Adrenal gland (tissue), 12 donors: ENCODE measurements around the gene LINC01488. TPM values are rescaled to one million over a fixed set of nuclear protein-coding genes. Genes with fewer than 3 reads are reported as not detected.

Experiments used
- DNase-seq, 7 donors: peaks; one replicate each; pipeline ENCODE4 v3.0.0-alpha.2; 2019 to 2020
- H3K27ac ChIP-seq, 5 donors: fragments of 200-600 bp; sonication (generic) in 4 of 5; 1 replicate in 3 of 5; 2 replicates in 2 of 5; pipeline versions ENCODE4 v1.5.1 to v1.8.0; 2016 to 2020; ENCODE audit warnings: mild to moderate bottlenecking in 1 of 5
- H3K27me3 ChIP-seq: fragments of 200-600 bp; 2 replicates; pipeline ENCODE4 v1.8.0; 2021
- H3K36me3 ChIP-seq, 2 donors: fragments of 200-600 bp; replicated peaks in 1 of 2; 1 replicate in 1 of 2; 2 replicates in 1 of 2; pipeline versions ENCODE4 v1.5.1 to v1.8.0; 2018 to 2022
- H3K4me1 ChIP-seq, 2 donors: fragments of 200-600 bp; replicated peaks in 1 of 2; 1 replicate in 1 of 2; 2 replicates in 1 of 2; pipeline versions ENCODE4 v1.5.1 to v1.8.0; 2018 to 2021
- H3K4me3 ChIP-seq, 4 donors: fragments of 200-600 bp; sonication (generic) in 3 of 4; one replicate each; pipeline ENCODE4 v1.5.1; 2016 to 2018
- H3K9me3 ChIP-seq, 3 donors: fragments of 200-600 bp; sonication (generic) in 1 of 3; replicated peaks in 1 of 3; 1 replicate in 2 of 3; 2 replicates in 1 of 3; pipeline versions ENCODE4 v1.5.1 to v1.8.0; 2016 to 2021
- CTCF ChIP-seq, 6 experiments: fragments of 450-650 bp in 4 of 6; fragments of 200-600 bp in 2 of 6; sonication (generic) in 1 of 6; IDR thresholded peaks; 1 replicate in 5 of 6; 2 replicates in 1 of 6; pipeline versions ENCODE4 v1.5.1 to v1.8.0; 2016 to 2021; ENCODE audit warnings: antibody characterized with exemption in 6 of 6, mild to moderate bottlenecking in 2 of 6, moderate library complexity in 1 of 6
- POLR2A ChIP-seq, 2 donors: fragments of 450-650 bp; IDR thresholded peaks; one replicate each; pipeline ENCODE4 v1.6.1; 2017; ENCODE audit warnings: antibody characterized with exemption in 2 of 2, mild to moderate bottlenecking in 2 of 2, moderate library complexity in 1 of 2
- WGBS, 4 donors: extraction: QIAGEN DNeasy Blood & Tissue Kit in 2 of 4; methylation state at CpG; one replicate each; pipeline versions ENCODE4 v1.1.5 to v1.1.7; 2013 to 2017; 5-methylcytosine and 5-hydroxymethylcytosine counted together
- intact Hi-C, 2 donors: fragments of 100-400 bp; cut with DNase I; formaldehyde crosslinking; loops; one replicate each; pipeline versions ENCODE4 v1.14.1 to v1.15.0; 2022 to 2023
- polyA plus RNA-seq, 3 donors: library from polyadenylated mRNA; stranded (reverse); fragments of 200-250 nt in 2 of 3; fragments of 350-450 nt in 1 of 3; fragmentation: Illumina TruSeq in 1 of 3; extraction: RNeasy Lipid Tissue Mini Kit (QIAGEN cat#74804) in 1 of 3; gene quantifications; one replicate each; pipeline ENCODE4 v1.2.3, GENCODE V29; 2013 to 2014
- total RNA-seq, 9 donors: library from RNA; depleted of rRNA in 4 of 9; stranded (reverse); fragments of >200 nt in 4 of 9; fragments of 120-200 nt in 1 of 9; fragmentation: NEBNext Ultra II Directional in 1 of 9; extraction: Animal tissue kit (Norgen Biotek cat#: 25700) in 1 of 9; gene quantifications; one replicate each; pipeline versions ENCODE4 v1.1.0 to v1.2.4, GENCODE V29; 2013 to 2023
- donor health status: healthy with polysubstance abuse.
- donor health status: Bipolar disorder and iron deficiency.
- donor health status: DM: yes; HTN: yes; CAD: no.
- donor health status: DM: no; HTN: no; CAD: no.
- donor health status: DM: no; HTN: no; CAD: no.
- donor health status: DM: yes; HTN: yes; CAD: no.

LINC01488 gene
- total and polyA plus RNA-seq, 12 donors, result not detected

DNA sequence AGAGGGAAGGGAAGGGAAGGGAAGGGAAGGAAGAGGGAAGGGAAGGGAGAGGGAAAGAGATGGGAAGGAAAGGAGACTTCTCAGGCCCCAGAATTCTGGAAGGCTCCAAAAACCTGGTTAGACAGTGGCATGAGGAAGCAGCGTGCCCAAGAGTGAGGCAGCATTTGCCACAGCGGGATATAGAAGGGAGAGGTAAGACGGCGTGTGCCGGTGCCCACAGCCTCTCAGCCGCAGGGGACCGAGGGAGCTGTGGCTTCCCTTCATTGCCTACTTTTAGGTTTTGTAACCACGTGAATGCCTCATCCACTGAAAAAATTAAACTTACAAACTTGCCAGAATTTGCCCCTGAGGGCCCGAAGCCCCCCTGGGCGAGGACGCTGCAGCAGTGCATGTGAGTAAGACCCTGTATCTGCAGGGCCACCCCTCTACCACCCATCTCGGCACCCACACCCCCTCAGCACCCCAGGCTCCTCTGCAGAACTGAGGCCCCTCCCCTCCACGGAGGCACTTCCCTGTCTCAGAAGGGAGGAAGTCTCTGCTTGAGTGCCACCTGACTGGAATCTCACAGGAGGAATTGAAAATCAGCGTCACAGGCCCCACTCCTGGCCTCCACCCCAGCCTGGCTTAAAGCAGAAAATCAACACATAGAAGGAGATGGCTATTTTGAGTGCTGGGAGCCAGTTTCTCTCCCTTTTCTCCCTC, 58.1 kb downstream of the LINC01488 start:
- intact Hi-C loops, result no loop called here
- no peaks in the 10 kb centered on the region for H3K4me1 ChIP-seq
- no peaks in the 10 kb centered on the region for H3K9me3 ChIP-seq
- no peaks in the 10 kb centered on the region for H3K27me3 ChIP-seq
- H3K27ac ChIP-seq, result peak overlapping the region in 3 of 5 donors; percentile 47 to 75 (median 56)
- DNase-seq, result peak in 6 of 7 donors; percentile 32 to 62 (median 40)
- H3K36me3 ChIP-seq, result no peaks in the 10 kb centered on the region
- H3K4me3 ChIP-seq, result no peak overlapping the region
- TF ChIP-seq CTCF (IDR thresholded peaks at IDR 0.05), result no peak
- TF ChIP-seq POLR2A (IDR thresholded peaks at IDR 0.05), result no peak
- WGBS, 4 donors, result 69 to 84% (median 71%) methylated on average over 11 to 14 of the region's 14 CpGs

- WGBS, 4 donors, result 79 to 87% (median 82%) methylated on average over 18 to 30 of the region's 30 CpGs
- peak in 2 of 7 donors; percentile 8 to 28 for DNase-seq
Measured at GRCh38 chr11:69540118-69541000, 58.9 kb downstream of the LINC01488 start.

DNA sequence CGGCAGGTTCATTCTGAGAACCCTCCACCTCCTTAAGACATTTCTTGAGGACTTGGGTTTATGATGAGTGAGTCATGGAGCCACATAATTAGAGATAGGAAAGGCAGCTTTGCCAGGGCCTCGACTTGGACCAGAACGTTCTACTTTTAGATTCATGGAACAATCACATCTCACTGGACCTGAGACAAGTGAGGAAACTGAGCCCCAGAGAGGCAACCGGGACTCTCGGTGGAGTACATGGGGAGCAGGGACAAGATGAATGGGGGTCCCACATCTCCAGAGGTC, 59.5 kb downstream of the LINC01488 start:
- intact Hi-C loops, result no loop called here
- WGBS, 4 donors, result 81 to 90% (median 85%) methylated on average over 5 of the region's 5 CpGs
- H3K36me3 ChIP-seq, result no peaks in the 10 kb centered on the region
- H3K27ac ChIP-seq, result no peak overlapping the region
- H3K4me1 ChIP-seq, result no peaks in the 10 kb centered on the region
- TF ChIP-seq CTCF (IDR thresholded peaks at IDR 0.05) (no peak), POLR2A (IDR thresholded peaks at IDR 0.05) (no peak)
- DNase-seq, result no peak
- no peaks in the 10 kb centered on the region for H3K27me3 ChIP-seq
- H3K9me3 ChIP-seq, result no peaks in the 10 kb centered on the region
- H3K4me3 ChIP-seq, result no peak overlapping the region

More at GRCh38 chr11:69540118-69541000, 58.9 kb downstream of the LINC01488 start:
- Histone ChIP-seq H3K27ac (peak overlapping the region in 3 of 5 donors; percentile 47 to 75 (median 56)), H3K4me3 (no peak overlapping the region), H3K27me3 (no peaks in the 10 kb centered on the region), H3K4me1 (no peaks in the 10 kb centered on the region), H3K9me3 (no peaks in the 10 kb centered on the region), H3K36me3 (no peaks in the 10 kb centered on the region)
- intact Hi-C loops, result no loop called here
- TF ChIP-seq POLR2A (IDR thresholded peaks at IDR 0.05), result no peak
- no peak for TF ChIP-seq CTCF (IDR thresholded peaks at IDR 0.05)

DNA sequence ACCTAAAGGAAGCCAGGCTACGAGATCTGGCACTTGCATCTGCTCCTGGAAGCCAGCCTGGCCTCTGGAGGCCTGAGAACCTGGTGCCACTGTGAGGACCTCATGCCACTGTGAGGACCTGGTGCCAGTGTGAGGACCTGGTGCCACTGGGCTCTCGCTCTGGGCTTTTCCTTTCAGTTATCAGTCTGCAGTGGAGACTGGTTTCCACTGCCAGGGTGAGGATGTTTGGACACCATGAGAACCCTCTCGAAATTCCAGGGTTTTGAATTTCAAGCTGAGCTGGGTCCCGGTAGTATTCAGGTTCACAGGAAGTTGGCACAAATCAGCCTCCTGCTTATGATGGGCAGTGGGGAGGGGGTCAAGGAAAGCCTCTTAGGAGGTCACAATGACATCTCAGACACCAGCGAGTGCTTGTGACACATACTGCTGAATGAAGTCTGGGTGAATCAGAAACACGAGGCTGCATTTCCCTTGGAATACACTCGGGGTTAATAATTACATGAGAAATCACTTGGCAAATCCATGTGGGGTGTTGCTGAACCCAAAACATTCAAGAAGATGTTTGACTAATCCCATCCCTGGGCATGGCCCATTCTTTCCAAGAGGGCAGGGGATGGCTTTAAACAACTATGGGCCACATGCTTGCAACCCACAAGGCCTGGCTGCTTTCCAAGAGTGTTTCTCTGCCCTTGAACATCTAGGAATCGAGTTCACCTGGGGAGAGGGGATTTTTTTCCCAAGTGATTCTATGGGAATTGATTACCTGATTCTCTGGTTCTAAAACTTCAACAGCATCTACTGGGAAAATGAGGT, 60.2 kb downstream of the LINC01488 start:
- H3K9me3 ChIP-seq, result no peaks in the 10 kb centered on the region
- 68 to 80% (median 70%) methylated on average over 6 to 8 of the region's 8 CpGs for WGBS, 4 donors
- intact Hi-C loops, result no loop called here

More for the DNA sequence above, 60.2 kb downstream of the LINC01488 start:
- Histone ChIP-seq H3K36me3 (no peaks in the 10 kb centered on the region), H3K4me3 (no peak overlapping the region), H3K27ac (no peak overlapping the region), H3K4me1 (no peaks in the 10 kb centered on the region), H3K27me3 (no peaks in the 10 kb centered on the region)
- no peak for DNase-seq
- TF ChIP-seq CTCF (IDR thresholded peaks at IDR 0.05), result no peak
